Measurements from ENCODE around the gene SLC16A7.

- no peak for TF ChIP-seq POLR2AphosphoS5 (IDR thresholded peaks at IDR 0.05; ENCODE audit: low read depth, low read length)
- no peak for TF ChIP-seq POLR2A (IDR thresholded peaks at IDR 0.05; ENCODE audit: low read depth, low read length)
- no peak for TF ChIP-seq TAF1 (IDR thresholded peaks at IDR 0.05; ENCODE audit: borderline replicate concordance, low read depth, low read length)
These were observed 237.6 kb downstream of the SLC16A7 start for GRCh38 chr12:59833408-59833807.

Data from GM12892 (cell line).